ENCODE data around the gene AUH.
A peak's percentile ranks its signal among the peaks of the same experiment; 100 is the strongest.

The AUH gene

DNA sequence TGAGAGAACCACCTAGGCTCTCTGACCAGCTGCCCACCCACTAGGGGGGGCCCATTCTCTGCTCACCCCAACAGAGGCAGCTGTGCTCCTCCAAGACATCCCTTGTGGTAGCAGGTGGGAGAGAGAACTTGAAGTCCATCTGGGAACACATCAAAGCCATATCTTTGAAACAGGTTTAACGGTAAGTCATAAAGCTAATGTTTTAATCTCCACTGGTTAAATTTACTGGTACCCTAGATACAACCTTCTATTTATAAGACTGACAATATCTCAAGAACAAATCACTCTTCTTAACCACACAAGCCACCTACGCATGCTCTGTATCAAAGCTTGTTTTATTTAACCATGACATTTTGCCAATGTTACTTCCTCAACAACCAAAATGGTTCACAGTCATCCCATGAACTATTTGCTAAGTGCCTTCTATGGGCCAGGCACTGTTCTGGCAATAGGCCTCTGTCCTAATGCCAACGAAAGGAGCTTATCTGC, 20.4 kb downstream of the AUH start:
- H3K9me3 Mint-ChIP-seq: peaks cover 16% of the 10 kb centered on the region
- no peaks in the 10 kb centered on the region for H3K27me3 Mint-ChIP-seq
- peak overlapping the region; percentile 14 for H3K27ac Mint-ChIP-seq
- H3K4me1 Mint-ChIP-seq (ENCODE audit: low read depth): peaks cover 28% of the 10 kb centered on the region
- intact Hi-C loops (cut with micrococcal nuclease): no loop called here
- H3K36me3 Mint-ChIP-seq (ENCODE audit: low read depth): peaks cover 97% of the 10 kb centered on the region
- no peak overlapping the region for H3K4me3 Mint-ChIP-seq

DNA sequence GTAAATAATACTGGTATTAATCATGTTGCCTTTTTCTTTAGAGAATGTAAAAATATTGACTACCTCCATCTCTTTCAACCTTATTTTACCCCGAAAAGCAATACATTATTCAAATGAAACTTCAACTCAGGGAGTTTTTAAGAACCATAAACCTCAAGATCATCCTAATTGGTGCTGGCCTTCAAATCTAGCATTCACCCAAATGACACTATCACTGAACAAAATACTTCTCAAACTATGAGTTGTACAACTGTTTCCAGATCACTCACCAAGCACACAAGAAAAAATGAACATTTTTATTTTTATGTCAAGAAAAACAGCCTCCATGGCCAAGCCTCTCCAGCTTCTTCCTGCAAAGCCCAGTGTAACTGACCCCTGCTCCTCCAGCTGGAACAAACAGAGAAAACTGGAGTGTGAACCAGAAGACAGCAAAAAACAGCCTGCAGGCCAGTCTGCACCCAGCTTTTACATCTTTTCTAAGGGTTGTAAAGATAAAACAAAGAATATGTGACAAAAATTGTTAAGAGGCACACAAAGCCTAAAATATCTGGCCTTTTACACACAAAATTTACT, 21.2 kb downstream of the AUH start:
- intact Hi-C loops (cut with micrococcal nuclease): no loop called here
- peaks cover 91% of the 10 kb centered on the region for H3K36me3 Mint-ChIP-seq (ENCODE audit: low read depth)
- peaks cover 26% of the 10 kb centered on the region for H3K4me1 Mint-ChIP-seq (ENCODE audit: low read depth)
- no peaks in the 10 kb centered on the region for H3K27me3 Mint-ChIP-seq
- peaks cover 16% of the 10 kb centered on the region for H3K9me3 Mint-ChIP-seq
- H3K4me3 Mint-ChIP-seq: no peak overlapping the region
- H3K27ac Mint-ChIP-seq: no peak overlapping the region

DNA sequence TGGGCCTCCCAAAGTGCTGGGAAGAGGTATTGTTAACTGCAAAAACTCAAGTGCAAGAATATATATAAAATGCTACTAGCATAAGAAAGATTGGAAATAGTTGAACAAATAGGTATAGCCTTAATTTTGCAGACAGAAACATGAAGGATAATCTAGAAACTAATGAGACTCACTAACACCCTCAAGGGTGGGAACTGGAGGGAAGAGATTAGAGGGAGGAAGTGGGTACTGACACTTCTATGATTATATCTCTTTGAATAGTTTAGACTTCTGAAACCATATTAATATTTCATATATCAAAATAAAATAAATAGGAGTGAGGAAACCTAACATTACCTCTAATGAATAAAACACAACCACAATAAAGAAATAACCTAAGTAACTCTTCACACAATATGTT, 23.0 kb downstream of the AUH start:
- Mint-ChIP-seq H3K36me3 (ENCODE audit: low read depth) (peaks cover 89% of the 10 kb centered on the region), H3K9me3 (peaks cover 16% of the 10 kb centered on the region), H3K4me3 (no peak overlapping the region), H3K4me1 (ENCODE audit: low read depth) (peaks cover 26% of the 10 kb centered on the region), H3K27me3 (no peaks in the 10 kb centered on the region), H3K27ac (no peak overlapping the region)
- intact Hi-C loops (cut with micrococcal nuclease): no loop called here

DNA sequence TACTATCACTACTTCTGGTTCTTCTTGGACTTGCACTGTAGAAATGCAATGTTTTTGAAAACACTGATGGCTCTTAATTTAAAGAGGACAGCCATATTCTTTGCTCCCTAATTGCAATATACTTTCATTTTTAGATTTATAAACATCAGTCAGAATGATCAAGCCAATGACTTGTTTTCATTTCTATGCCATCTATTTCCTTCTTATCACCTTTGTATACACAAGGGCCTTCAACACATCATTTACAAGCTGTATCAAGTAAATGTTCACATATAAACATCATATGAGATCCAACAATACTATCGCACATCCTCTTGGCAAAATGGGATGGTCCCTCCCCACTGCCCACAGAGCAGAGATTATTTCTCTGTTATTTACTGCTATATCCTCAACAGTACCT, 24.9 kb downstream of the AUH start:
- H3K27me3 Mint-ChIP-seq: no peaks in the 10 kb centered on the region
- H3K4me3 Mint-ChIP-seq: no peak overlapping the region
- peaks cover 79% of the 10 kb centered on the region for H3K36me3 Mint-ChIP-seq (ENCODE audit: low read depth)
- intact Hi-C loops (cut with micrococcal nuclease): no loop called here
- peaks cover 26% of the 10 kb centered on the region for H3K4me1 Mint-ChIP-seq (ENCODE audit: low read depth)
- no peak overlapping the region for H3K27ac Mint-ChIP-seq
- peaks cover 5% of the 10 kb centered on the region for H3K9me3 Mint-ChIP-seq

DNA sequence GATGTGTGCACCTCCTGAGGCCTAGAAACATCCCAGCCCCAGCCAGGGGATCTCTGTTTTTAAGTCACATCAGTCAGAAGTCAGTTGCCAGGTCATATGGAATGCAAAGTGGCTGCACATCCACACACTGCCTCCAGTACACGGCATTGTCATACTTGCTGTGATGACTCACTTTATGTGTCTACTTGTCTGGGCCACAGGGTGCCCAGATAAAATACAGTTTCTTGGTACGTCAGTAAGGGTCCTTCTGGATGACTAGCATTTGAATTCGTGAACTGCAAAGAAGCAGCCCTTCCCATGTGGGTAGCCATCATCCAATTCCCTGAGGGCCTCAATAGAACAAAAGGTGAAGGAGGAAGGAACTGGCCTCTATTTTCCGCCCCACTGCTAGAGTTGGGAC, 27.7 kb downstream of the AUH start:
- Mint-ChIP-seq H3K9me3 (peaks cover 9% of the 10 kb centered on the region), H3K4me3 (no peak overlapping the region), H3K27ac (peak overlapping the region; percentile 33), H3K27me3 (no peaks in the 10 kb centered on the region), H3K4me1 (ENCODE audit: low read depth) (peaks cover 25% of the 10 kb centered on the region), H3K36me3 (ENCODE audit: low read depth) (peaks cover 71% of the 10 kb centered on the region)
- intact Hi-C loops (cut with micrococcal nuclease): no loop called here

DNA sequence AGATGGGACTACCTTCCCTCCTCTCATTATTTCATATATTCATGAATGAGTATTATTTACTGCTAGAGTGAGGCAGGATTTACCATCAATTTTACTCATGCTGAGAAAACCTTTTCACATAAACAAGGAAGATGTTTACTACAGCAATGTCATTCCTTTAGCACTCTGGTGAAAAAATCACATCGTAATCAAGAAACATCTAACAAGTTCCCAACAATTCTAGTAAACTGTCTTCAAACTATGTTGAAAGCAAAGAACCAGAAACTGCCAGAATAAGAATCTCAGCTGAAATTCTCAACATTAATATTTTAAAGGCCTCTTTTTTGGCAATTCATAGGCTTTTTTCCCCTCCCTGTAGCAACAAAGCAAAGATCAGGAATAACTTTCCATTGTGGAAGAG, 28.2 kb downstream of the AUH start:
- H3K4me3 Mint-ChIP-seq: no peak overlapping the region
- H3K9me3 Mint-ChIP-seq: peaks cover 9% of the 10 kb centered on the region
- peaks cover 71% of the 10 kb centered on the region for H3K36me3 Mint-ChIP-seq (ENCODE audit: low read depth)
- peaks cover 25% of the 10 kb centered on the region for H3K4me1 Mint-ChIP-seq (ENCODE audit: low read depth)
- intact Hi-C loops (cut with micrococcal nuclease): no loop called here
- peak overlapping the region; percentile 33 for H3K27ac Mint-ChIP-seq
- H3K27me3 Mint-ChIP-seq: no peaks in the 10 kb centered on the region

DNA sequence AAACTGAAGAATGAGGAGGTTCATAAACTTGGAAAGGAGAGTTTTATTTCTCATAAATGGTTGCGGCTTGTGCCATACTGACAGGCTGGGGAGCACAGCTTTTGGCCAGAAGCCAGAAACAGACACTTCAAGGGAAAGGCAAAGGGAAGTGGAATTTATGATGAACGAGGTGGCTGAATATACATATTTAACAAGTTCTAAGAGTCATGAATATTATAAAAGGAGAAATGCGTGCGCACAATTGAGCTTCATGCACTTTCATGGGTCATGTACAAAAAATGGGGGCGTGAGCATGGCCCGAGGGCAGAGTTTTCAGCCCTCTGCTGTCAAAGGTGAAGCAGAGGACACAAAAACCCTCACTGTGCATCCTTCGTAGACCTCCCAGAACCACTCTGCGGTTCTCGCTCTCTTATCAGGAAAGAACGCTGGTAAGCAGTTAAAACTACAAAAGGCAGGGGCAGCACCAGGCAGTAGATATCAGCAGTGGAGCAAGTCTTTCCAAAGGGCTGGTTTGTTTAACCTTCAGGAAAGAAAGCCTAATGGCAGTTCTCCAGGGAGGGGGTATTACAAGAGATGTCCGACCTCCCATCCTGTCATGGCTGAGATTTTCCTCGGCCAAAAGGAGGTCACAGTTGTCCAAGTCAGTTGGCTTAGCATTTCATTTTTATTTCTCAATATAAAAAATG, 29.0 kb downstream of the AUH start:
- Mint-ChIP-seq H3K27ac (peak overlapping the region; percentile 91), H3K27me3 (no peaks in the 10 kb centered on the region), H3K4me3 (peak overlapping the region; percentile 52), H3K9me3 (peaks cover 18% of the 10 kb centered on the region), H3K4me1 (ENCODE audit: low read depth) (peaks cover 20% of the 10 kb centered on the region), H3K36me3 (ENCODE audit: low read depth) (peaks cover 71% of the 10 kb centered on the region)
- intact Hi-C loops (cut with micrococcal nuclease): no loop called here

DNA sequence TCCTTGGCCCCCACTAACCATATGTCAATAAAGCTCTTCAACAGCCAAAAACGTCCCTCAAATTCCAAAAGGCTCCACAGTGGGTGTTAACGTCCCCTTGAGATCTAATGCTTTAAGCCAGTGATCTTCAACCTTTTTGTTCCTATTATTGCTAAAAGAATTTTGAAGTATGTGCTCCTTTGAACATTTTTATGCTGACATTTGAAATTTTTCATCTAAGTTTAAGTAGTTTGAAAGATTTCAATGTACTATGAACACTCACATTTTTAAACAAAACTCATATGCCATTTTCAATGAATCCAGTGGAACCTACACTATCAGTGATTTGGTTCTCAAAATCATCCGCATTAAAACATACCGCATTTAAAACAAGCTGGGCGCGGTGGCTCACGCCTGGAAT, 29.9 kb downstream of the AUH start:
- H3K9me3 Mint-ChIP-seq: peaks cover 23% of the 10 kb centered on the region
- no peak overlapping the region for H3K4me3 Mint-ChIP-seq
- peak overlapping the region; percentile 91 for H3K27ac Mint-ChIP-seq
- intact Hi-C loops (cut with micrococcal nuclease): no loop called here
- peaks cover 71% of the 10 kb centered on the region for H3K36me3 Mint-ChIP-seq (ENCODE audit: low read depth)
- H3K4me1 Mint-ChIP-seq (ENCODE audit: low read depth): peaks cover 18% of the 10 kb centered on the region
- H3K27me3 Mint-ChIP-seq: no peaks in the 10 kb centered on the region

DNA sequence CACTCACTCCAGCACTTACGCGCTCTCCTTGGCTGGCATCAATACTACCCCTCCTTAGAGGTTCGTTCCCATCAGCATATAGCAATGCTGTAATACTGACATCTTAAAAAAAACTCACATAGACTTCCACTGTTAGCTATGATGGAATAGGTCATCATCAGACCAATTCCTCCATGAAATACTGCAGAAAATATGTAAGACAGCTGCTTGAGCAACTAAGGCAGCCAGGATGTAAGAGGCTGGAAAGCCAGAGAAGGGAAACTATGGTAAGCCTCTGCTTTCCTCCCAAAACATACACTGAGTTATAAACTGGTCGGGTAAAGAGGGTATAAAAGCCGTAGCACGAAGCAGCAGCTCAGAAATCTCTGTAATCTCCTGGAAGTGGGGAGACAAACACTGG, 33.5 kb downstream of the AUH start:
- H3K27me3 Mint-ChIP-seq: no peaks in the 10 kb centered on the region
- H3K9me3 Mint-ChIP-seq: peaks cover 23% of the 10 kb centered on the region
- no peak overlapping the region for H3K4me3 Mint-ChIP-seq
- no peak overlapping the region for H3K27ac Mint-ChIP-seq
- intact Hi-C loops (cut with micrococcal nuclease): no loop called here
- H3K36me3 Mint-ChIP-seq (ENCODE audit: low read depth): peaks cover 73% of the 10 kb centered on the region
- H3K4me1 Mint-ChIP-seq (ENCODE audit: low read depth): peaks cover 20% of the 10 kb centered on the region

DNA sequence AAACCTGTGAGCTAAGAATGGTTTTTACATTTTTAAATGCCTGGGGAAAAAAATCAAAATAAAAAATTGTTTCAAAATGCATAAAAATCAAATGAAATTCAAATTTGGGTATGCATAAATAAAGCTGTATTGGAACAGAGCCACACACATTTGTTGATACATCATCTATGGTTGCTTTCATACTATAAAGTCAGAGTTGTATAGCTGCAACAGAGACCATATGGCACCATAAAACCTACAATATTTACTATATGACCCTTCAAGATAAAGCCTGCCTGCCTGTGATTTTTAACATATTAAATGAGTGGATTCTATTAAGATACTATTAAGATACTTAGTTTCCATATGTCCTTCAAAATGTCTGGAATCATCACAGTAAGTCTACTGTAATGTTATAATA, 40.0 kb downstream of the AUH start:
- Mint-ChIP-seq H3K36me3 (ENCODE audit: low read depth) (peaks cover 71% of the 10 kb centered on the region), H3K27ac (no peak overlapping the region), H3K4me1 (ENCODE audit: low read depth) (peaks cover 10% of the 10 kb centered on the region), H3K27me3 (no peaks in the 10 kb centered on the region), H3K4me3 (no peak overlapping the region), H3K9me3 (no peaks in the 10 kb centered on the region)
- intact Hi-C loops (cut with micrococcal nuclease): no loop called here

DNA sequence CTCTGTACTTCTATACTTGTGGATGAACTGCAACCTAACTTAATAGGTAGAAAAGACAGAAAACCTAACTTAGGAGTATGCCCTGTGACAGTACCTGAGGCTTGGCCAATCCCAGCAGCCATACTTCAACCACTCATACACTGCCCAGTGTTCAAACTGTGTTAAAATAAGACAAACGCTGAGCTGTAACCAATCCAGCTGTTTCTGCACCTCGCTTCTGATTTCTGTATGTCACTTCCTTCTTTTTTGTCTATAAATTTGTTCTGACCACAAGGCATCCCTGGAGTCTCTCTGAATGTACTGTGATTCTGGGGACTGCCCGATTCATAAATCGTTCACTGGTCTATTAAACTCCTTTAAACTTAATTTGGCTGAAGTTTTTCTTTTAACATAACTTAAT, 41.4 kb downstream of the AUH start:
- intact Hi-C loops (cut with micrococcal nuclease): no loop called here
- H3K36me3 Mint-ChIP-seq (ENCODE audit: low read depth): peaks cover 77% of the 10 kb centered on the region

DNA sequence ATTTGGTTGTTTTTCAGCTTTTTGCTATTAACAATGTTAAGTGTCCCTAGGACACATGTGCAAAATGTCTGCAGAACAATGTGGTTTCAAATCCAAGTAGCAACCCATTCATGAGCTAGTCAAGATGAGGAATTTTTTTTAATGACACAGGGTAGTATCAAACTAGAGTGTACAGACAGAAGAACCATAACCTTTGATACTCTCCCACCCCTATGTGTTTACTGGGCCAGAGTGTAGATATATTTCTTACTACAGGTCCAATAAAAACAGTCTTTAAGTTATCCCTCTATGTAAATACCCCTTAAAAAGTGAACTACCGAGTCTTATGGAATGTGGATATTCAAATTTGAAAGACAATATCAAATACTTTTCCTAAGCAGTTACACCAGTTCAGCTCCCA, 45.6 kb downstream of the AUH start:
- H3K9me3 Mint-ChIP-seq: peaks cover 10% of the 10 kb centered on the region
- peaks cover 79% of the 10 kb centered on the region for H3K36me3 Mint-ChIP-seq (ENCODE audit: low read depth)
- no peak overlapping the region for H3K27ac Mint-ChIP-seq
- intact Hi-C loops (cut with micrococcal nuclease): no loop called here
- H3K4me3 Mint-ChIP-seq: no peak overlapping the region
- peaks cover 10% of the 10 kb centered on the region for H3K4me1 Mint-ChIP-seq (ENCODE audit: low read depth)
- no peaks in the 10 kb centered on the region for H3K27me3 Mint-ChIP-seq

More for the DNA sequence above, 41.4 kb downstream of the AUH start:
- Mint-ChIP-seq H3K4me3 (no peak overlapping the region), H3K27ac (no peak overlapping the region), H3K27me3 (no peaks in the 10 kb centered on the region), H3K4me1 (ENCODE audit: low read depth) (peaks cover 10% of the 10 kb centered on the region), H3K9me3 (peaks cover 4% of the 10 kb centered on the region)

DNA sequence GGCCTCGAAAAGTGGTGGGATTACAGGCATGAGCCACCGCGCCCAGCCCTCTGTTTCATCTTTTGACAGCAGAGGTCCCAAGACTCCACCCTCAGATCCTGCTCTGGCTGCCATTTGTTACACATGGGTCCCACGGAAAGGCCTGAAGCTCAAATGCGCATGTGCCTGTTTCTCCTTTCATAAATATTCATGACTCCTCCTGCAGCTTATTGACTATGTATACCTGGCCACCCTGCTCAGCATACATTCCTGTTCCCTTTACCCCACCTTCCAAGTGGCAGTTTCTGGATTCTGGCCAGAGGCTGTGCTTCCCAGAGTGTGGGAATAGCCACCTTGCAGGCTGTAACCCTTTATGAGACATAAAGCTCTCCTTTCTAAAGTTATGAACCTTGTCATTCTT, 46.5 kb downstream of the AUH start:
- no peaks in the 10 kb centered on the region for H3K27me3 Mint-ChIP-seq
- H3K4me3 Mint-ChIP-seq: no peak overlapping the region
- peaks cover 80% of the 10 kb centered on the region for H3K36me3 Mint-ChIP-seq (ENCODE audit: low read depth)
- peaks cover 6% of the 10 kb centered on the region for H3K4me1 Mint-ChIP-seq (ENCODE audit: low read depth)
- peaks cover 10% of the 10 kb centered on the region for H3K9me3 Mint-ChIP-seq
- no peak overlapping the region for H3K27ac Mint-ChIP-seq
- intact Hi-C loops (cut with micrococcal nuclease): no loop called here

DNA sequence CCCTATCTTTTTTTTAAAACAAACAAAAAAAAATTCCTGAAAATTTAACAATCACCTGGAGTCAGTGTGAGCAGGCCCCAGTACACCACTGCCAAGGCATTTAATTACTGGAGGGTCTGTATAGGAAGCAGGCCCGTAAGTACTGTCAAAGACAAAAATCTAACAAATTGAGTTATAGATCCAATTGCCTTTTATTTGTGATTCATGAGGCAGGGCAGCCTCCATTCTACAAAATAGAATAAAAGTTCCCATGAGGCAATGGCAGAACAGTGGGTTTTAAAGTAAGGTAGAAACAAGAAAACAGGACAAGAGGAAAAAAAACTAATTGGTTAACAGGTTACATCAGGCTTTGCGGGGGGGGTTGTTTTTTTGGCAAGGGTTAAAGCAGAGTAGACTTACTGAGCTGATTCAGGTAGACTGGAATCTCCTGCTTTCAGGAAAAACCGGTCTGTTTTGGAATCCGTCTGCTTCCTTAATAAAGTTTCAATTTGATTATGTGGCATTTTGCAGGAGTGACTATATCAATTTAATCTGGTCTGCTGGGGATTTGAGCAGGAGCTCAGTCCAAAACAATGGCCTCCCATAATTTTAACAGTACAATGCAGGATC, 48.9 kb downstream of the AUH start:
- Mint-ChIP-seq H3K4me3 (no peak overlapping the region), H3K4me1 (ENCODE audit: low read depth) (no peaks in the 10 kb centered on the region), H3K27me3 (no peaks in the 10 kb centered on the region), H3K9me3 (peaks cover 10% of the 10 kb centered on the region), H3K27ac (no peak overlapping the region), H3K36me3 (ENCODE audit: low read depth) (peaks cover 70% of the 10 kb centered on the region)
- intact Hi-C loops (cut with micrococcal nuclease): no loop called here
